Calu3 (cell line): ENCODE results near the gene ACVR1B. TPM values are rescaled to one million over a fixed set of nuclear protein-coding genes. Genes with fewer than 3 reads are reported as not detected.
A peak's percentile ranks its signal among the peaks of the same experiment; 100 is the strongest.

ENCODE experiments used
- BruUV-seq: library from RNA; stranded (reverse); fragments of 400-500 nt; replicated peaks from 2 replicates; lab custom pipeline; 2021; lab: Mats Ljungman, UMichigan
- CTCF ChIA-PET: fragments of 300-600 bp; sonication (Branson Sonifier 250); formaldehyde crosslinking; loops from one replicate; lab custom pipeline; 2022; ENCODE audit warnings: antibody characterized with exemption; lab: Charles Lee
- DNase-seq: peaks from one replicate; pipeline ENCODE4 v3.0.0; 2022
- H3K27ac Mint-ChIP-seq: one replicate; pipeline ENCODE4 v1.8.0; 2022; ENCODE audit warnings: mixed read lengths; ENCODE audit not compliant: unreplicated experiment
- H3K27me3 Mint-ChIP-seq: one replicate; pipeline ENCODE4 v1.8.0; 2022; ENCODE audit warnings: mixed read lengths; ENCODE audit not compliant: unreplicated experiment
- H3K36me3 Mint-ChIP-seq: one replicate; pipeline ENCODE4 v1.8.0; 2022; ENCODE audit warnings: mild to moderate bottlenecking, moderate library complexity, mixed read lengths; ENCODE audit not compliant: insufficient read depth, unreplicated experiment
- H3K4me1 Mint-ChIP-seq: one replicate; pipeline ENCODE4 v1.8.0; 2022; ENCODE audit warnings: mild to moderate bottlenecking, low read depth, mixed read lengths; ENCODE audit not compliant: unreplicated experiment
- H3K4me3 Mint-ChIP-seq: one replicate; pipeline ENCODE4 v1.8.0; 2022; ENCODE audit warnings: mild to moderate bottlenecking, low read depth, moderate library complexity, mixed read lengths; ENCODE audit not compliant: unreplicated experiment
- H3K9me3 Mint-ChIP-seq: one replicate; pipeline ENCODE4 v1.8.0; 2022; ENCODE audit warnings: low read depth, mixed read lengths; ENCODE audit not compliant: unreplicated experiment
- CTCF ChIP-seq: fragments of 200-600 bp; IDR thresholded peaks from one replicate; pipeline ENCODE4 v1.8.0; 2022; ENCODE audit warnings: antibody characterized with exemption; ENCODE audit not compliant: unreplicated experiment
- intact Hi-C: fragments of 100-400 bp; cut with micrococcal nuclease; formaldehyde crosslinking; loops from one replicate; pipeline ENCODE4 v1.10.0; 2022; ENCODE audit not compliant: unreplicated experiment
- total RNA-seq: library from RNA; stranded (reverse); gene quantifications from 2 replicates; pipeline ENCODE4 v1.2.3, GENCODE V29; 2022

The ACVR1B gene
- total RNA-seq, 1 experiment from 2014 or later: 16.3 TPM

- Mint-ChIP-seq H3K27ac (no peak overlapping the region), H3K36me3 (peaks cover 11% of the 10 kb centered on the region), H3K4me3 (no peak overlapping the region), H3K27me3 (no peaks in the 10 kb centered on the region), H3K9me3 (no peaks in the 10 kb centered on the region), H3K4me1 (peaks cover 19% of the 10 kb centered on the region)
- peak; percentile 82 for TF ChIP-seq CTCF
- intact Hi-C loops: loop anchor here (1.0 to 2.0 kb wide), 2 partner anchors 54 to 87 kb away; no protein-coding TSS in a partner anchor
- CTCF ChIA-PET: interaction anchor here (1.0 to 2.1 kb wide), 2 partner anchors 13 to 54 kb away, joined by 3 to 7 read pairs; no protein-coding TSS in a partner anchor
- peak; percentile 56 for DNase-seq
- no TSS peak for BruUV-seq
Observed at GRCh38 chr12:51980051-51980808, 28.7 kb downstream of the ACVR1B start.

- Mint-ChIP-seq H3K27ac (no peak overlapping the region), H3K4me3 (no peak overlapping the region), H3K4me1 (peaks cover 13% of the 10 kb centered on the region), H3K9me3 (no peaks in the 10 kb centered on the region), H3K27me3 (no peaks in the 10 kb centered on the region), H3K36me3 (peaks cover 5% of the 10 kb centered on the region)
- intact Hi-C loops: loop anchor here (1.0 to 2.0 kb wide), 2 partner anchors 54 to 88 kb away; no protein-coding TSS in a partner anchor
- TF ChIP-seq CTCF: no peak
- no TSS peak for BruUV-seq
- CTCF ChIA-PET: interaction anchor here (1.0 to 2.1 kb wide), 2 partner anchors 13 to 55 kb away, joined by 3 to 7 read pairs; no protein-coding TSS in a partner anchor
- DNase-seq: no peak
Observed at GRCh38 chr12:51980809-51981127, 29.3 kb downstream of the ACVR1B start.

GRCh38 chr12:51984657-51985056, 33.2 kb downstream of the ACVR1B start:
- BruUV-seq: no TSS peak

GRCh38 chr12:51985154-51985835, 33.8 kb downstream of the ACVR1B start:
- DNase-seq: no peak
- Mint-ChIP-seq H3K36me3 (no peaks in the 10 kb centered on the region), H3K9me3 (no peaks in the 10 kb centered on the region), H3K27ac (no peak overlapping the region), H3K4me1 (no peaks in the 10 kb centered on the region), H3K27me3 (no peaks in the 10 kb centered on the region), H3K4me3 (no peak overlapping the region)
- BruUV-seq: no TSS peak
- CTCF ChIA-PET: no interaction called here
- TF ChIP-seq CTCF: no peak
- intact Hi-C loops: no loop called here

More at GRCh38 chr12:51984657-51985056, 33.2 kb downstream of the ACVR1B start:
- Mint-ChIP-seq H3K36me3 (no peaks in the 10 kb centered on the region), H3K27me3 (no peaks in the 10 kb centered on the region), H3K9me3 (no peaks in the 10 kb centered on the region), H3K27ac (no peak overlapping the region), H3K4me1 (no peaks in the 10 kb centered on the region), H3K4me3 (no peak overlapping the region)
- no peak for DNase-seq
- no peak for TF ChIP-seq CTCF
- intact Hi-C loops: no loop called here
- CTCF ChIA-PET: no interaction called here
